Brain microvascular endothelial cell (primary cell): ENCODE data around the gene TXNRD2.

Experiments used
- DNase-seq: peaks from one replicate; pipeline ENCODE4 v3.0.0-alpha.2; 2020
- H3K27ac ChIP-seq: fragments of 250-450 bp; sonication (Bioruptor Pico); 2 replicates; pipeline ENCODE4 v1.5.1; 2020; ENCODE audit warnings: mild to moderate bottlenecking, moderate library complexity
- H3K27me3 ChIP-seq: fragments of 250-450 bp; sonication (Bioruptor Pico); replicated peaks from 2 replicates; pipeline ENCODE4 v1.5.1; 2020; ENCODE audit warnings: mild to moderate bottlenecking
- H3K36me3 ChIP-seq: fragments of 250-450 bp; sonication (Bioruptor Pico); replicated peaks from 2 replicates; pipeline ENCODE4 v1.5.1; 2020; ENCODE audit warnings: mild to moderate bottlenecking
- H3K4me3 ChIP-seq: 2 replicates; pipeline ENCODE4 v1.5.1; 2011; ENCODE audit warnings: low read depth, mild to moderate bottlenecking, control low read depth, low read length, moderate library complexity
- CTCF ChIP-seq: IDR thresholded peaks from 2 replicates; pipeline ENCODE4 v1.5.1; 2011; ENCODE audit warnings: low read depth, mild to moderate bottlenecking, moderate library complexity, low read length, control low read depth, inconsistent platforms; ENCODE audit errors: missing control alignments
- in situ Hi-C: cut with HindIII; loops from 2 replicates; pipeline ENCODE4 v1.10.0; 2017; ENCODE audit warnings: low sequenced_read_pairs, low pct_ligation_motif_present

The TXNRD2 gene

GRCh38 chr22:19879992-19880785 is 61.4 kb downstream of the TXNRD2 start:
- Histone ChIP-seq H3K36me3 (no peaks in the 10 kb centered on the region), H3K4me3 (no peak overlapping the region), H3K27me3 (no peaks in the 10 kb centered on the region), H3K27ac (peak overlapping the region; percentile 81)
- DNase-seq: no peak
- TF ChIP-seq CTCF: no peak
- in situ Hi-C loops: no loop called here

GRCh38 chr22:19879643-19879991 is 62.0 kb downstream of the TXNRD2 start:
- no peaks in the 10 kb centered on the region for H3K27me3 ChIP-seq
- H3K4me3 ChIP-seq: no peak overlapping the region
- DNase-seq: no peak
- H3K36me3 ChIP-seq: no peaks in the 10 kb centered on the region
- no peak overlapping the region for H3K27ac ChIP-seq
- in situ Hi-C loops: no loop called here
- no peak for TF ChIP-seq CTCF

- no peak for DNase-seq
- Histone ChIP-seq H3K27ac (no peak overlapping the region), H3K4me3 (no peak overlapping the region), H3K27me3 (no peaks in the 10 kb centered on the region), H3K36me3 (no peaks in the 10 kb centered on the region)
- TF ChIP-seq CTCF: no peak
- in situ Hi-C loops: no loop called here
These were observed 62.4 kb downstream of the TXNRD2 start for GRCh38 chr22:19879246-19879570.

GRCh38 chr22:19878461-19879245 is 63.0 kb downstream of the TXNRD2 start:
- H3K27me3 ChIP-seq: no peaks in the 10 kb centered on the region
- no peak for TF ChIP-seq CTCF
- no peak for DNase-seq
- no peak overlapping the region for H3K4me3 ChIP-seq
- in situ Hi-C loops: no loop called here
- no peak overlapping the region for H3K27ac ChIP-seq
- no peaks in the 10 kb centered on the region for H3K36me3 ChIP-seq

- Histone ChIP-seq H3K27me3 (no peaks in the 10 kb centered on the region), H3K27ac (peak overlapping the region; percentile 19), H3K4me3 (no peak overlapping the region), H3K36me3 (no peaks in the 10 kb centered on the region)
- TF ChIP-seq CTCF: no peak
- peak; percentile 53 for DNase-seq
- in situ Hi-C loops: no loop called here
These were observed 63.8 kb downstream of the TXNRD2 start for GRCh38 chr22:19877626-19878339.
